ENCODE data around the gene DOCK6. TPM values are rescaled to one million over a fixed set of nuclear protein-coding genes. Genes with fewer than 3 reads are reported as not detected.
A peak's percentile ranks its signal among the peaks of the same experiment; 100 is the strongest.

DOCK6 gene
- total RNA-seq, 2 donors from 2014 or later, result 77.1 to 89.2 TPM

DNA sequence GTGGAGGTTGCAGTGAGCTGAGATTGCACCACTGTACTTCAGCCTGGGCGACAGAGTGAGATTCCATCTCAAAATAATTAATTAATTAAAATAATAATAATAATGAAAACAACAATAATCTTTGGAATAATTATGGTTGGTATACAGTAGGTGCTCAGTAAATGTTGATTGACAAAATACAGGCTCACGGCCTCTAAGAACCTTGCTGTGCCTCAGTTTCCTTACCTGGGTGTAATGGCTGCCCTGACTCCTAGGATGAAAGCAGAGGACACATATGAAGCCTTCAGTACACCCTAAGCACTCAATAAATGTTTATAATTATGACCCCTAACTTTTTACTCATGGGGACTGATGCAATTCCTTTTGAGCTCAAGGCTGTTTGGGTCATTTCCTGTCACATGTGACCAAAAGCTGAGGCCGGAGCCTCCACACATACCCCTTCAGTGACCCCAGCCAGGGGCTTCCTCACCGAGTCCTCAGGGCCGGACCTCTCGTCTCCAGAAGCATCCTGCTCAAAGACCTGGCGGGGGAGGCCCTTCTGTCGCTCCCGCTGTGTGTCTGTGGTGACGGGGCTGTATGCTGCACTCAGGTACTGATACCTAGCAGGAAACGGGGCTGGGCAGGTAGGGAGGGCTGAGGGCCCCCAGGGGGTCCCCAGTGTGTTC, 10.5 kb downstream of the DOCK6 start:
- ATAC-seq (no peak), DNase-seq (no peak)
- intact Hi-C loops (cut with DNase I), result no loop called here
- Histone ChIP-seq H3K27me3 (no peaks in the 10 kb centered on the region), H3K9me3 (no peaks in the 10 kb centered on the region), H3K27ac (no peak overlapping the region), H3K4me1 (no peaks in the 10 kb centered on the region), H3K36me3 (replicated peaks in 1 of 2; ENCODE audit: insufficient read depth in 1 of 2, low read depth in 2 of 2) (peaks cover 0 to 11% of the 10 kb centered on the region in 2 donors), H3K4me3 (no peak overlapping the region)
- TF ChIP-seq POLR2A (IDR thresholded peaks at IDR 0.05), result no peak
- TF ChIP-seq, protein P1, sequence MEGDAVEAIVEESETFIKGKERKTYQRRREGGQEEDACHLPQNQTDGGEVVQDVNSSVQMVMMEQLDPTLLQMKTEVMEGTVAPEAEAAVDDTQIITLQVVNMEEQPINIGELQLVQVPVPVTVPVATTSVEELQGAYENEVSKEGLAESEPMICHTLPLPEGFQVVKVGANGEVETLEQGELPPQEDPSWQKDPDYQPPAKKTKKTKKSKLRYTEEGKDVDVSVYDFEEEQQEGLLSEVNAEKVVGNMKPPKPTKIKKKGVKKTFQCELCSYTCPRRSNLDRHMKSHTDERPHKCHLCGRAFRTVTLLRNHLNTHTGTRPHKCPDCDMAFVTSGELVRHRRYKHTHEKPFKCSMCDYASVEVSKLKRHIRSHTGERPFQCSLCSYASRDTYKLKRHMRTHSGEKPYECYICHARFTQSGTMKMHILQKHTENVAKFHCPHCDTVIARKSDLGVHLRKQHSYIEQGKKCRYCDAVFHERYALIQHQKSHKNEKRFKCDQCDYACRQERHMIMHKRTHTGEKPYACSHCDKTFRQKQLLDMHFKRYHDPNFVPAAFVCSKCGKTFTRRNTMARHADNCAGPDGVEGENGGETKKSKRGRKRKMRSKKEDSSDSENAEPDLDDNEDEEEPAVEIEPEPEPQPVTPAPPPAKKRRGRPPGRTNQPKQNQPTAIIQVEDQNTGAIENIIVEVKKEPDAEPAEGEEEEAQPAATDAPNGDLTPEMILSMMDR (IDR thresholded peaks at IDR 0.05), result no peak
- WGBS, 2 donors, result 87 to 94% methylated on average over 7 to 11 of the region's 11 CpGs

DNA sequence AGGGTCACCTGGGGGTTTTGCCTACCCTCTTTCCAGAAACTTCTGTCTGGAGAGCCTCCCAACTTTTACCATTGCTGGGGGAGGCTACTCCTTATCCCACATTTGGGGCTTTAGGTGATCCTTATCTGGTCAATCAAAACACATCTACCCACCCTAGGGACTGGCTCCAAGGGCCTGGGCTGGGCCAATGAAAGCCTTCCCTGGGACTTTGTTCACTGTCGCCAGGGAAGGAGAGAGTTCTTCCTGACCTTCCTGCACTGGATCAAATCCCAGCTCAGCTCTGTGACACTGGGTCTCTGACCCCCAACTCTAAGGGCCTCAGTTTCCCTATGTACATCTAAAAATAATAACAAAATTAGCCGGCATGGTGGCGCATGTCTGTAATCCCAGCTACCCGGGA, 11.1 kb downstream of the DOCK6 start:
- TF ChIP-seq, protein P1 (IDR thresholded peaks at IDR 0.05), result no peak
- no peak for TF ChIP-seq POLR2A (IDR thresholded peaks at IDR 0.05)

DNA sequence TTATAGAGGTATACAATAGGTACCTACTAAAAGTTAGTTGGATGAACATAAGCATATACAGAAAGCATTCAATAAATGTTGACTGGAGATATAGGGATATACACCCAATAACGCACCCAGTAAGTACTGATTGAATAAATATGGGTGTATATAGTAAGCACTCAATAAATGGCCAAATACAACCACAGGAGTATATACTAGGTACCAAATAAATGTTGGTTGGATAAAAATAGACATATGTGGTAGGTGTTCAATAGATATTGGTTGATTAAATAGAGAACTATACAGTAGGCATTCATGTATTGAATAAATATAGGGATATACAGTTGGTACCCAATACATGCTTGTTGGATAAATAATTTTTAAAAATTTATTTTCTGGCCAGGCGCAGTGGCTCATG, 13.5 kb downstream of the DOCK6 start:
- Histone ChIP-seq H3K36me3 (replicated peaks in 1 of 2; ENCODE audit: insufficient read depth in 1 of 2, low read depth in 2 of 2) (peaks cover 0 to 11% of the 10 kb centered on the region in 2 donors), H3K27me3 (no peaks in the 10 kb centered on the region), H3K4me3 (no peak overlapping the region), H3K27ac (no peak overlapping the region), H3K4me1 (peaks cover 1% of the 10 kb centered on the region), H3K9me3 (no peaks in the 10 kb centered on the region)
- ATAC-seq, result no peak
- no peak for TF ChIP-seq POLR2A (IDR thresholded peaks at IDR 0.05)
- TF ChIP-seq, protein P1 (IDR thresholded peaks at IDR 0.05), result no peak
- no peak for DNase-seq
- intact Hi-C loops (cut with DNase I), result no loop called here
- WGBS, 2 donors, result 93 to 97% methylated on average over 2 of the region's 2 CpGs

More for the DNA sequence above, 11.1 kb downstream of the DOCK6 start:
- no peak overlapping the region for H3K27ac ChIP-seq
- no peak for ATAC-seq
- peaks cover 0 to 11% of the 10 kb centered on the region in 2 donors for H3K36me3 ChIP-seq (replicated peaks in 1 of 2; ENCODE audit: insufficient read depth in 1 of 2, low read depth in 2 of 2)
- no peaks in the 10 kb centered on the region for H3K27me3 ChIP-seq
- intact Hi-C loops (cut with DNase I), result no loop called here
- DNase-seq, result no peak
- H3K4me3 ChIP-seq, result no peak overlapping the region
- 88 to 93% methylated on average over 3 to 4 of the region's 4 CpGs for WGBS, 2 donors
- no peaks in the 10 kb centered on the region for H3K4me1 ChIP-seq
- no peaks in the 10 kb centered on the region for H3K9me3 ChIP-seq

- Histone ChIP-seq H3K4me1 (peaks cover 6% of the 10 kb centered on the region), H3K27me3 (no peaks in the 10 kb centered on the region), H3K9me3 (no peaks in the 10 kb centered on the region), H3K27ac (peak overlapping the region in 1 of 4 donors; percentile 37), H3K4me3 (no peak overlapping the region), H3K36me3 (replicated peaks in 1 of 2; ENCODE audit: insufficient read depth in 1 of 2, low read depth in 2 of 2) (peaks cover 0 to 11% of the 10 kb centered on the region in 2 donors)
- ATAC-seq, result no peak
- no peak for TF ChIP-seq POLR2A (IDR thresholded peaks at IDR 0.05)
- TF ChIP-seq, protein P1 (IDR thresholded peaks at IDR 0.05), result no peak
- no peak for DNase-seq
- WGBS, 2 donors, result 86% methylated on average over 14 of the region's 14 CpGs
- intact Hi-C loops (cut with DNase I), result no loop called here
These were observed 14.4 kb downstream of the DOCK6 start for GRCh38 chr19:11247934-11248333.

GRCh38 chr19:11247391-11247790, 14.9 kb downstream of the DOCK6 start:
- no peak for TF ChIP-seq POLR2A (IDR thresholded peaks at IDR 0.05)
- TF ChIP-seq, protein P1 (IDR thresholded peaks at IDR 0.05), result no peak
- H3K4me1 ChIP-seq, result peaks cover 6% of the 10 kb centered on the region
- ATAC-seq (peak; percentile 14), DNase-seq (peak; percentile 28 to 44 (median 42))
- no peak overlapping the region for H3K4me3 ChIP-seq
- intact Hi-C loops (cut with DNase I), result no loop called here
- WGBS, 2 donors, result 86 to 93% methylated on average over 6 to 7 of the region's 10 CpGs
- H3K9me3 ChIP-seq, result no peaks in the 10 kb centered on the region
- H3K36me3 ChIP-seq (replicated peaks in 1 of 2; ENCODE audit: insufficient read depth in 1 of 2, low read depth in 2 of 2), result peaks cover 0 to 10% of the 10 kb centered on the region in 2 donors
- peak overlapping the region in 1 of 4 donors; percentile 37 for H3K27ac ChIP-seq
- H3K27me3 ChIP-seq, result no peaks in the 10 kb centered on the region
